SK-N-SH treated with all-trans-retinoic acid at 6 μM for 48 hours (cell line): ENCODE measurements around the gene NEURL1B.
"Not testable (repeated sequence)": the region's sequence is repeated elsewhere in the genome, so short reads cannot be mapped to it uniquely, and the experiment has no call there.

Experiments used
- ATAC-seq: fragments of 200-7000 bp; cut with Tn5 transposase; 3 replicates; pipeline ENCODE4 v1.9.1; 2020; ENCODE audit warnings: mild to moderate bottlenecking, moderate library complexity
- ARNTL ChIP-seq: fragments of 450-650 bp; formaldehyde crosslinking; IDR thresholded peaks from 2 replicates; pipeline ENCODE4 v1.5.0; 2020; ENCODE audit warnings: low read depth, mild to moderate bottlenecking, moderate library complexity, borderline replicate concordance
- CSDC2 ChIP-seq: fragments of 250-450 bp; sonication (Bioruptor Pico); IDR thresholded peaks from 2 replicates; pipeline ENCODE4 v1.5.0; 2020; ENCODE audit warnings: mild to moderate bottlenecking, moderate library complexity
- ISL1 ChIP-seq: fragments of 250-450 bp; sonication (Bioruptor Pico); IDR thresholded peaks from 2 replicates; pipeline ENCODE4 v2.1.2; 2022; ENCODE audit warnings: mild to moderate bottlenecking, moderate library complexity
- PPARA ChIP-seq: fragments of 250-450 bp; sonication (Bioruptor Pico); IDR thresholded peaks from 2 replicates; pipeline ENCODE4 v1.5.0; 2020; ENCODE audit warnings: mild to moderate bottlenecking, borderline replicate concordance
- RARB ChIP-seq: fragments of 250-450 bp; sonication (Bioruptor Pico); IDR thresholded peaks from 2 replicates; pipeline ENCODE4 v1.8.0; 2021; ENCODE audit warnings: mild to moderate bottlenecking, moderate library complexity
- SNAI2 ChIP-seq: fragments of 250-450 bp; sonication (Bioruptor Pico); IDR thresholded peaks from 2 replicates; pipeline ENCODE4 v1.5.0; 2020; ENCODE audit warnings: mild to moderate bottlenecking, moderate library complexity
- TCF4 ChIP-seq: fragments of 250-450 bp; sonication (Bioruptor Pico); IDR thresholded peaks from 2 replicates; pipeline ENCODE4 v1.8.0; 2021; ENCODE audit warnings: mild to moderate bottlenecking, moderate library complexity, borderline replicate concordance
- TOX ChIP-seq: fragments of 250-450 bp; sonication (Bioruptor Pico); IDR thresholded peaks from 2 replicates; pipeline ENCODE4 v1.8.0; 2021; ENCODE audit warnings: mild to moderate bottlenecking, moderate library complexity, borderline replicate concordance
- ZFP3 ChIP-seq: fragments of 250-450 bp; sonication (Bioruptor Pico); IDR thresholded peaks from 2 replicates; pipeline ENCODE4 v1.5.0; 2020; ENCODE audit warnings: mild to moderate bottlenecking, moderate library complexity
- ZFP30 ChIP-seq: fragments of 450-650 bp; formaldehyde crosslinking; IDR thresholded peaks from 2 replicates; pipeline ENCODE4 v1.5.0; 2022; ENCODE audit warnings: mild to moderate bottlenecking, moderate library complexity
- ZNF565 ChIP-seq: fragments of 450-650 bp; formaldehyde crosslinking; conservative IDR thresholded peaks from 2 replicates; pipeline ENCODE4 v1.5.0; 2020; ENCODE audit warnings: low read depth, mild to moderate bottlenecking, moderate library complexity
- ZNF8 ChIP-seq: fragments of 450-650 bp; formaldehyde crosslinking; IDR thresholded peaks from 2 replicates; pipeline ENCODE4 v1.5.0; 2020; ENCODE audit warnings: mild to moderate bottlenecking, moderate library complexity
- TF ChIP-seq, protein P1 (sequence below): fragments of 250-450 bp; sonication (Bioruptor Pico); IDR thresholded peaks from 2 replicates; pipeline ENCODE4 v1.5.0; 2020; ENCODE audit warnings: mild to moderate bottlenecking, moderate library complexity
- TF ChIP-seq, protein P2 (sequence below): fragments of 250-450 bp; sonication (Bioruptor Pico); IDR thresholded peaks from 2 replicates; pipeline ENCODE4 v1.8.0; 2020; ENCODE audit warnings: mild to moderate bottlenecking, moderate library complexity, borderline replicate concordance
- TF ChIP-seq, protein P3 (sequence below): fragments of 250-450 bp; sonication (Bioruptor Pico); IDR thresholded peaks from 2 replicates; pipeline ENCODE4 v1.5.1; 2021; ENCODE audit warnings: mild to moderate bottlenecking, moderate library complexity
- TF ChIP-seq, protein P4 (sequence below): fragments of 250-450 bp; sonication (Bioruptor Pico); IDR thresholded peaks from 2 replicates; pipeline ENCODE4 v1.8.0; 2021; ENCODE audit warnings: low read depth, mild to moderate bottlenecking, moderate library complexity, borderline replicate concordance

NEURL1B gene

DNA sequence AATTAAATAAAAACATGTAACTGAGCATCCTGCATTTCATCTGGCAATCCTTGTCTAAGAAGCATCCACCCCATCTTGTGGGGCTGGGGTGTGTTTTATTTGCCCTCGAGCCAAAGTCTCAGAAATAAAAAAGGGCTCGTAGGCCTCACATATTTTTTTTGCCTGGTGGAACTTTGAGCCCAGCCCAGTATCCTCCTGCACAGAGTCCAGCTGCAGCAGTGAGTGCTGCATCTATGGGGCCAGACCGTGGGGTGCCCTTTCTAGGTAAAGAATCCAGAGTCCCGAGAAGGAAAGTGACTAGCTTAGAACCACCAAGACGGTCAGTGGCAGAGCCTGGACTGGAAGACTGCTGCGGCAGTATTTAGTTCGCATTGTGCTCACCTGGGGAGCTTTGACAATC lies 33.1 kb downstream of the NEURL1B start:
- ATAC-seq, result no peak
- TF ChIP-seq, protein P1, sequence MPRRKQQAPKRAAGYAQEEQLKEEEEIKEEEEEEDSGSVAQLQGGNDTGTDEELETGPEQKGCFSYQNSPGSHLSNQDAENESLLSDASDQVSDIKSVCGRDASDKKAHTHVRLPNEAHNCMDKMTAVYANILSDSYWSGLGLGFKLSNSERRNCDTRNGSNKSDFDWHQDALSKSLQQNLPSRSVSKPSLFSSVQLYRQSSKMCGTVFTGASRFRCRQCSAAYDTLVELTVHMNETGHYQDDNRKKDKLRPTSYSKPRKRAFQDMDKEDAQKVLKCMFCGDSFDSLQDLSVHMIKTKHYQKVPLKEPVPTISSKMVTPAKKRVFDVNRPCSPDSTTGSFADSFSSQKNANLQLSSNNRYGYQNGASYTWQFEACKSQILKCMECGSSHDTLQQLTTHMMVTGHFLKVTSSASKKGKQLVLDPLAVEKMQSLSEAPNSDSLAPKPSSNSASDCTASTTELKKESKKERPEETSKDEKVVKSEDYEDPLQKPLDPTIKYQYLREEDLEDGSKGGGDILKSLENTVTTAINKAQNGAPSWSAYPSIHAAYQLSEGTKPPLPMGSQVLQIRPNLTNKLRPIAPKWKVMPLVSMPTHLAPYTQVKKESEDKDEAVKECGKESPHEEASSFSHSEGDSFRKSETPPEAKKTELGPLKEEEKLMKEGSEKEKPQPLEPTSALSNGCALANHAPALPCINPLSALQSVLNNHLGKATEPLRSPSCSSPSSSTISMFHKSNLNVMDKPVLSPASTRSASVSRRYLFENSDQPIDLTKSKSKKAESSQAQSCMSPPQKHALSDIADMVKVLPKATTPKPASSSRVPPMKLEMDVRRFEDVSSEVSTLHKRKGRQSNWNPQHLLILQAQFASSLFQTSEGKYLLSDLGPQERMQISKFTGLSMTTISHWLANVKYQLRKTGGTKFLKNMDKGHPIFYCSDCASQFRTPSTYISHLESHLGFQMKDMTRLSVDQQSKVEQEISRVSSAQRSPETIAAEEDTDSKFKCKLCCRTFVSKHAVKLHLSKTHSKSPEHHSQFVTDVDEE (CRISPR knock-in tag), result no peak
- TF ChIP-seq, protein P2, sequence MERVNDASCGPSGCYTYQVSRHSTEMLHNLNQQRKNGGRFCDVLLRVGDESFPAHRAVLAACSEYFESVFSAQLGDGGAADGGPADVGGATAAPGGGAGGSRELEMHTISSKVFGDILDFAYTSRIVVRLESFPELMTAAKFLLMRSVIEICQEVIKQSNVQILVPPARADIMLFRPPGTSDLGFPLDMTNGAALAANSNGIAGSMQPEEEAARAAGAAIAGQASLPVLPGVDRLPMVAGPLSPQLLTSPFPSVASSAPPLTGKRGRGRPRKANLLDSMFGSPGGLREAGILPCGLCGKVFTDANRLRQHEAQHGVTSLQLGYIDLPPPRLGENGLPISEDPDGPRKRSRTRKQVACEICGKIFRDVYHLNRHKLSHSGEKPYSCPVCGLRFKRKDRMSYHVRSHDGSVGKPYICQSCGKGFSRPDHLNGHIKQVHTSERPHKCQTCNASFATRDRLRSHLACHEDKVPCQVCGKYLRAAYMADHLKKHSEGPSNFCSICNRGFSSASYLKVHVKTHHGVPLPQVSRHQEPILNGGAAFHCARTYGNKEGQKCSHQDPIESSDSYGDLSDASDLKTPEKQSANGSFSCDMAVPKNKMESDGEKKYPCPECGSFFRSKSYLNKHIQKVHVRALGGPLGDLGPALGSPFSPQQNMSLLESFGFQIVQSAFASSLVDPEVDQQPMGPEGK (CRISPR knock-in tag), result no peak
- TF ChIP-seq ISL1 (CRISPR knock-in tag) (no peak), CSDC2 (CRISPR knock-in tag) (no peak), ZFP3 (no peak), TOX (CRISPR knock-in tag) (no peak), ARNTL (no peak), ZNF8 (CRISPR knock-in tag) (no peak), SNAI2 (CRISPR knock-in tag) (no peak)
- TF ChIP-seq, protein P3, sequence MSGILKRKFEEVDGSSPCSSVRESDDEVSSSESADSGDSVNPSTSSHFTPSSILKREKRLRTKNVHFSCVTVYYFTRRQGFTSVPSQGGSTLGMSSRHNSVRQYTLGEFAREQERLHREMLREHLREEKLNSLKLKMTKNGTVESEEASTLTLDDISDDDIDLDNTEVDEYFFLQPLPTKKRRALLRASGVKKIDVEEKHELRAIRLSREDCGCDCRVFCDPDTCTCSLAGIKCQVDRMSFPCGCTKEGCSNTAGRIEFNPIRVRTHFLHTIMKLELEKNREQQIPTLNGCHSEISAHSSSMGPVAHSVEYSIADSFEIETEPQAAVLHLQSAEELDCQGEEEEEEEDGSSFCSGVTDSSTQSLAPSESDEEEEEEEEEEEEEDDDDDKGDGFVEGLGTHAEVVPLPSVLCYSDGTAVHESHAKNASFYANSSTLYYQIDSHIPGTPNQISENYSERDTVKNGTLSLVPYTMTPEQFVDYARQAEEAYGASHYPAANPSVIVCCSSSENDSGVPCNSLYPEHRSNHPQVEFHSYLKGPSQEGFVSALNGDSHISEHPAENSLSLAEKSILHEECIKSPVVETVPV (CRISPR knock-in tag), result no peak

DNA sequence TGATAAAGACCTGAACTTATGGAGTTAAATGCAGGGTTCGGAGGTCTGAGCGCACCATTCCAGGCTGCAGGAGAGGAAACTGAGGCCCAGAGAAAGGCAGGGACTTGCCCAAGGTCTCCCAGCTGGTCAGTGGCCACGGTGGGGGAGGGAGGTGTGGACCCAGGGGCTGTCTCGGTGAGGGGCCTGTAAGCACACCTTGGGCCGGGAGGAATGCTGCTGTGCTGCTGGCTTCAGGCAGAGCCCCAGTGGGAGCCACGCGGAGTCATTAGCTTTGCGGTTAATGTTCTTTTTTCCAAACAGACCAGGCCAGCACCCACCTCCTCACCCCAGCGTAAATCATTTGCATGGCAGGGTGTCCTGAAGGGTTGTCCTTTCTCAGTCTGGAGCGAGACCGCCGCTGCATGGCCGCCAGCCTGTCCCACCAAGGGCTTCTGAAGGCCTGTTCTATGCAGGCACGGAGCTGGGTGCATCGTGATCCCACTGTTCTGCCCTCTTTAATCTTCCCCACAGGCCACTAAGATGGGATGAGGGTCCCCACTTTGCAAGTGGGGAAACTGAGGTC lies 35.9 kb downstream of the NEURL1B start:
- ATAC-seq, result no peak
- TF ChIP-seq TCF4 (CRISPR knock-in tag) (no peak), ZFP30 (CRISPR knock-in tag) (no peak), RARB (CRISPR knock-in tag) (no peak), TOX (CRISPR knock-in tag) (no peak), PPARA (no peak), SNAI2 (CRISPR knock-in tag) (no peak), ZNF565 (CRISPR knock-in tag) (no peak), ZFP3 (no peak)
- TF ChIP-seq, protein P4, sequence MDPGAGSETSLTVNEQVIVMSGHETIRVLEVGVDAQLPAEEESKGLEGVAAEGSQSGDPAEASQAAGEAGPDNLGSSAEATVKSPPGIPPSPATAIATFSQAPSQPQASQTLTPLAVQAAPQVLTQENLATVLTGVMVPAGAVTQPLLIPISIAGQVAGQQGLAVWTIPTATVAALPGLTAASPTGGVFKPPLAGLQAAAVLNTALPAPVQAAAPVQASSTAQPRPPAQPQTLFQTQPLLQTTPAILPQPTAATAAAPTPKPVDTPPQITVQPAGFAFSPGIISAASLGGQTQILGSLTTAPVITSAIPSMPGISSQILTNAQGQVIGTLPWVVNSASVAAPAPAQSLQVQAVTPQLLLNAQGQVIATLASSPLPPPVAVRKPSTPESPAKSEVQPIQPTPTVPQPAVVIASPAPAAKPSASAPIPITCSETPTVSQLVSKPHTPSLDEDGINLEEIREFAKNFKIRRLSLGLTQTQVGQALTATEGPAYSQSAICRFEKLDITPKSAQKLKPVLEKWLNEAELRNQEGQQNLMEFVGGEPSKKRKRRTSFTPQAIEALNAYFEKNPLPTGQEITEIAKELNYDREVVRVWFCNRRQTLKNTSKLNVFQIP (CRISPR knock-in tag), result no peak
- TF ChIP-seq, protein P3 (CRISPR knock-in tag), result no peak
- TF ChIP-seq, protein P1 (CRISPR knock-in tag), result no peak

DNA sequence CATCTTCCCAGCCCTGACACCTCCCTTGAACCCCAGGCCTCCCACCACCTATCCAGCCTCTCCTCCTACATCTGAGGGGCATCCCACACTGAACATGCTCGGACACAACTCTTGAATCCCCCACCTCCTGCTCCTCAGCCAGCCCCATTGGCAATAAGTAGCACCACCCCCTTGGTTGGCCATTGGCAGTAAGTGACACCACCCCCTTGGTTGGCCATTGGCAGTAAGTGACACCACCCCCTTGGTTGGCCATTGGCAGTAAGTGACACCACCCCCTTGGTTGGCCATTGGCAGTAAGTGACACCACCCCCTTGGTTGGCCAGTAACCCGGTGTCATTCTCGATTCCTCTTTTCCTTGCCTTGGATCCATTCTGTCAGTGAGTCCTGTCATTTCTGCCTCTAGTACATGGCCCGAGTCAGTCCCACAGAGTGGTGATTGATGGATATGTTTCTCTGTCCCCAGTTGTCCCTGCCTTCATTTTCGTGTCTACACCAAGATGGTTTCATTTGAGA lies 37.4 kb downstream of the NEURL1B start:
- ATAC-seq, result not testable (repeated sequence)
